GM10266 (cell line): Measurements from ENCODE around the gene KRT83.
A peak's percentile ranks its signal among the peaks of the same experiment; 100 is the strongest.

Experiments
- DNase-seq: peaks from one replicate; pipeline ENCODE4 v3.0.0; 2012; ENCODE audit errors: extremely low spot score
- CTCF ChIP-seq: IDR thresholded peaks from 2 replicates; pipeline ENCODE4 v1.5.1; 2012; ENCODE audit warnings: mild to moderate bottlenecking, low read depth; ENCODE audit not compliant: control insufficient read depth, insufficient read depth; ENCODE audit errors: missing control alignments

The KRT83 gene

GRCh38 chr12:52360106-52360662 lies 39.0 kb upstream of the KRT83 start:
- no peak for TF ChIP-seq CTCF
- DNase-seq: no peak

GRCh38 chr12:52359621-52360061 lies 38.4 kb upstream of the KRT83 start:
- DNase-seq: no peak
- no peak for TF ChIP-seq CTCF

GRCh38 chr12:52358575-52359350 lies 37.6 kb upstream of the KRT83 start:
- peak; percentile 70 for DNase-seq
- no peak for TF ChIP-seq CTCF

- no peak for DNase-seq
These were observed 35.8 kb upstream of the KRT83 start for GRCh38 chr12:52356762-52357580.

GRCh38 chr12:52356031-52356761 lies 35.0 kb upstream of the KRT83 start:
- DNase-seq: no peak
- TF ChIP-seq CTCF: no peak

More at GRCh38 chr12:52356762-52357580, 35.8 kb upstream of the KRT83 start:
- no peak for TF ChIP-seq CTCF

- no peak for DNase-seq
- no peak for TF ChIP-seq CTCF
These were observed 34.0 kb upstream of the KRT83 start for GRCh38 chr12:52355176-52355575.
